H9 (cell line): ENCODE data around the gene EFEMP1. TPM values are rescaled to one million over a fixed set of nuclear protein-coding genes. Genes with fewer than 3 reads are reported as not detected.

Source experiments
- DNase-seq: peaks from one replicate; pipeline ENCODE4 v3.0.0-alpha.2; 2017
- H2AFZ ChIP-seq: one replicate; pipeline ENCODE4 v1.6.1; 2013; ENCODE audit warnings: mild to moderate bottlenecking, low read length, control low read depth, moderate library complexity
- H2AK5ac ChIP-seq: 2 replicates; pipeline ENCODE4 v1.6.1; 2013; ENCODE audit warnings: low read length, control low read depth, mixed read lengths; ENCODE audit not compliant: insufficient read length
- H2BK120ac ChIP-seq: one replicate; pipeline ENCODE4 v1.6.1; 2013; ENCODE audit warnings: low read depth, mild to moderate bottlenecking, low read length, control low read depth, inconsistent platforms; ENCODE audit not compliant: poor library complexity, severe bottlenecking
- H2BK12ac ChIP-seq: 2 replicates; pipeline ENCODE4 v1.6.1; 2013; ENCODE audit warnings: low read length, control low read depth, mixed read lengths, low read depth; ENCODE audit not compliant: insufficient read length
- H2BK15ac ChIP-seq: 2 replicates; pipeline ENCODE4 v1.6.1; 2013; ENCODE audit warnings: low read depth, low read length, control low read depth
- H2BK20ac ChIP-seq: one replicate; pipeline ENCODE4 v1.6.1; 2013; ENCODE audit warnings: low read depth, mild to moderate bottlenecking, low read length, control low read depth, inconsistent platforms; ENCODE audit not compliant: poor library complexity, severe bottlenecking
- H2BK5ac ChIP-seq: 2 replicates; pipeline ENCODE4 v1.6.1; 2013; ENCODE audit warnings: low read length, control low read depth, mixed read lengths; ENCODE audit not compliant: insufficient read length
- H3K14ac ChIP-seq: 2 replicates; pipeline ENCODE4 v1.6.1; 2013; ENCODE audit warnings: low read length, control low read depth; ENCODE audit not compliant: insufficient read depth
- H3K18ac ChIP-seq: 2 replicates; pipeline ENCODE4 v1.6.1; 2013; ENCODE audit warnings: low read depth, mild to moderate bottlenecking, mixed read lengths, low read length, control low read depth; ENCODE audit not compliant: insufficient read length
- H3K23ac ChIP-seq: 2 replicates; pipeline ENCODE4 v1.6.1; 2013; ENCODE audit warnings: low read length, control low read depth, mixed read lengths, low read depth; ENCODE audit not compliant: insufficient read length
- H3K23me2 ChIP-seq: 2 replicates; pipeline ENCODE4 v1.6.1; 2013; ENCODE audit warnings: low read depth, mild to moderate bottlenecking, mixed read lengths, low read length, control low read depth; ENCODE audit not compliant: insufficient read length, poor library complexity, severe bottlenecking
- H3K27ac ChIP-seq: 2 replicates; pipeline ENCODE4 v1.5.1; 2013; ENCODE audit warnings: low read length, control low read depth, mixed read lengths, low read depth; ENCODE audit not compliant: insufficient read length
- H3K27me3 ChIP-seq: 2 replicates; pipeline ENCODE4 v1.6.1; 2013; ENCODE audit warnings: low read length, control low read depth, inconsistent platforms; ENCODE audit not compliant: insufficient read depth
- H3K4ac ChIP-seq: 2 replicates; pipeline ENCODE4 v1.6.1; 2013; ENCODE audit warnings: low read depth, mild to moderate bottlenecking, control low read depth, inconsistent platforms, low read length, moderate library complexity
- H3K4me1 ChIP-seq: 2 replicates; pipeline ENCODE4 v1.6.1; 2013; ENCODE audit warnings: low read length, control low read depth, inconsistent platforms; ENCODE audit not compliant: insufficient read depth
- H3K4me2 ChIP-seq: 2 replicates; pipeline ENCODE4 v1.6.1; 2013; ENCODE audit warnings: low read length, control low read depth, mixed read lengths; ENCODE audit not compliant: insufficient read length, insufficient read depth
- H3K56ac ChIP-seq: 2 replicates; pipeline ENCODE4 v1.6.1; 2013; ENCODE audit warnings: low read depth, mild to moderate bottlenecking, mixed read lengths, low read length, control low read depth; ENCODE audit not compliant: insufficient read length
- H3K79me1 ChIP-seq: 2 replicates; pipeline ENCODE4 v1.6.1; 2013; ENCODE audit warnings: low read depth, mild to moderate bottlenecking, moderate library complexity, low read length, control low read depth, inconsistent platforms; ENCODE audit not compliant: insufficient read depth, poor library complexity, severe bottlenecking
- H3K79me2 ChIP-seq: 2 replicates; pipeline ENCODE4 v1.6.1; 2013; ENCODE audit warnings: low read length, control low read depth, inconsistent platforms; ENCODE audit not compliant: insufficient read depth
- H3K9ac ChIP-seq: 2 replicates; pipeline ENCODE4 v1.6.1; 2013; ENCODE audit warnings: low read length, control low read depth, mixed read lengths; ENCODE audit not compliant: insufficient read length; ENCODE audit errors: extremely low read depth
- H3K9me3 ChIP-seq: one replicate; pipeline ENCODE4 v1.6.1; 2013; ENCODE audit warnings: low read depth, low read length, inconsistent platforms; ENCODE audit not compliant: control insufficient read depth
- H3T11ph ChIP-seq: one replicate; pipeline ENCODE4 v1.6.1; 2013; ENCODE audit warnings: mild to moderate bottlenecking, low read length, control low read depth, inconsistent platforms
- H4K20me1 ChIP-seq: one replicate; pipeline ENCODE4 v1.6.1; 2013; ENCODE audit not compliant: control insufficient read depth, insufficient read length, insufficient read depth
- H4K5ac ChIP-seq: 2 replicates; pipeline ENCODE4 v1.6.1; 2013; ENCODE audit warnings: low read depth, mild to moderate bottlenecking, mixed read lengths, low read length, control low read depth; ENCODE audit not compliant: insufficient read length
- H4K8ac ChIP-seq: replicated peaks from 2 replicates; pipeline ENCODE4 v1.6.1; 2013; ENCODE audit warnings: low read length, control low read depth, mixed read lengths, low read depth; ENCODE audit not compliant: insufficient read length
- H4K91ac ChIP-seq: 2 replicates; pipeline ENCODE4 v1.6.1; 2013; ENCODE audit warnings: low read depth, mild to moderate bottlenecking, moderate library complexity, mixed read lengths, low read length, control low read depth; ENCODE audit not compliant: insufficient read length
- H3K27ac Mint-ChIP-seq, 3 experiments: 2 replicates in 2 of 3; 3 replicates in 1 of 3; pipeline ENCODE4 v1.8.0; 2020 to 2021; ENCODE audit warnings: mixed read lengths in 3 of 3, mild to moderate bottlenecking in 1 of 3, moderate library complexity in 1 of 3
- H3K27me3 Mint-ChIP-seq: 2 replicates; pipeline ENCODE4 v1.8.0; 2021; ENCODE audit warnings: low read depth, mild to moderate bottlenecking, moderate library complexity, mixed read lengths
- H3K36me3 Mint-ChIP-seq, 3 experiments: 2 replicates in 2 of 3; 3 replicates in 1 of 3; pipeline ENCODE4 v1.8.0; 2020 to 2021; ENCODE audit warnings: low read depth in 3 of 3, mixed read lengths in 3 of 3; ENCODE audit not compliant: insufficient read depth in 1 of 3
- H3K4me1 Mint-ChIP-seq, 2 experiments: 2 replicates each; pipeline ENCODE4 v1.8.0; 2020; ENCODE audit warnings: mixed read lengths in 2 of 2
- H3K4me3 Mint-ChIP-seq, 2 experiments: 2 replicates in 1 of 2; 3 replicates in 1 of 2; pipeline ENCODE4 v1.8.0; 2020 to 2021; ENCODE audit warnings: mild to moderate bottlenecking in 2 of 2, mixed read lengths in 2 of 2, moderate library complexity in 1 of 2
- H3K9me3 Mint-ChIP-seq, 2 experiments: 2 replicates in 1 of 2; 3 replicates in 1 of 2; pipeline ENCODE4 v1.8.0; 2020; ENCODE audit warnings: mild to moderate bottlenecking in 2 of 2, mixed read lengths in 2 of 2, moderate library complexity in 1 of 2
- WGBS: extraction: QIAGEN DNeasy Blood & Tissue Kit; methylation state at CpG from one replicate; pipeline ENCODE4 v1.1.7; 2013; ENCODE audit warnings: missing lambda C conversion rate, low lambda C conversion rate, mixed read lengths; ENCODE audit not compliant: insufficient read length; ENCODE audit errors: extremely low coverage; 5-methylcytosine and 5-hydroxymethylcytosine counted together
- total RNA-seq: library from RNA; stranded (reverse); gene quantifications from 2 replicates; pipeline ENCODE4 v1.2.1, GENCODE V29; 2021
- TF ChIP-seq, protein P1 (sequence below): fragments of 200-600 bp; sonication (generic); conservative IDR thresholded peaks from 3 replicates; pipeline ENCODE4 v1.8.0; 2021; ENCODE audit warnings: antibody characterized with exemption, mild to moderate bottlenecking

EFEMP1 gene
- total RNA-seq, 1 experiment from 2014 or later = 3.5 TPM

DNA sequence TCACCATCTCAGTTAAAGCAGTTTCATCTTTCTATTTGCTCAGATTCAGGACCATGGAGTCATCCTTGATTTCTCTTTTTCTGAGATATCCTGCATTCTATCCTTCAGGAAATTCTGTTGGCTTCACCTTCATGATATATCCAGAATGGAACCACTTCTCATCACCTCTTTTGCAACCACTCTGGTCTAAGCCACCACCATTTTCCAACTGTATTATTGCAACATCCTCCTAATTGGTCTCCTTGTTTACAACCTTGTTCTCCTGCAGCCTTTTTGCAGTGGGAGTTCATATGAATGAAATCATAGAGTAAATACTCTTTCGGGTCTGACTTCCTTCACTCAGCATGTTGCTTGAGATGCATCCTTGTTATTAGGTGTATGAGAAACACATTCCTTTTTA lies 3.4 kb upstream of the EFEMP1 start:
- H4K20me1 ChIP-seq = no peaks in the 10 kb centered on the region
- no peaks in the 10 kb centered on the region for H3K9me3 Mint-ChIP-seq
- H3K23me2 ChIP-seq = peaks cover 14% of the 10 kb centered on the region
- H3K4me1 ChIP-seq = peaks cover 4% of the 10 kb centered on the region; the same call in 1 of the 2 replicates
- no peaks in the 10 kb centered on the region for H3K79me1 ChIP-seq
- peaks cover 14 to 20% of the 10 kb centered on the region in 2 experiments for H3K4me1 Mint-ChIP-seq
- H4K91ac ChIP-seq = no peak overlapping the region
- no peak overlapping the region for H4K8ac ChIP-seq
- H4K5ac ChIP-seq = no peak overlapping the region
- H2BK12ac ChIP-seq = no peak overlapping the region
- H3T11ph ChIP-seq = no peak overlapping the region
- no peaks in the 10 kb centered on the region for H3K79me2 ChIP-seq
- no peak overlapping the region for H2AK5ac ChIP-seq
- no peak overlapping the region for H3K27ac Mint-ChIP-seq
- H3K56ac ChIP-seq = no peak overlapping the region
- H3K14ac ChIP-seq = no peak overlapping the region
- no peak overlapping the region for H3K18ac ChIP-seq
- H2BK15ac ChIP-seq = no peak overlapping the region
- TF ChIP-seq, protein P1, sequence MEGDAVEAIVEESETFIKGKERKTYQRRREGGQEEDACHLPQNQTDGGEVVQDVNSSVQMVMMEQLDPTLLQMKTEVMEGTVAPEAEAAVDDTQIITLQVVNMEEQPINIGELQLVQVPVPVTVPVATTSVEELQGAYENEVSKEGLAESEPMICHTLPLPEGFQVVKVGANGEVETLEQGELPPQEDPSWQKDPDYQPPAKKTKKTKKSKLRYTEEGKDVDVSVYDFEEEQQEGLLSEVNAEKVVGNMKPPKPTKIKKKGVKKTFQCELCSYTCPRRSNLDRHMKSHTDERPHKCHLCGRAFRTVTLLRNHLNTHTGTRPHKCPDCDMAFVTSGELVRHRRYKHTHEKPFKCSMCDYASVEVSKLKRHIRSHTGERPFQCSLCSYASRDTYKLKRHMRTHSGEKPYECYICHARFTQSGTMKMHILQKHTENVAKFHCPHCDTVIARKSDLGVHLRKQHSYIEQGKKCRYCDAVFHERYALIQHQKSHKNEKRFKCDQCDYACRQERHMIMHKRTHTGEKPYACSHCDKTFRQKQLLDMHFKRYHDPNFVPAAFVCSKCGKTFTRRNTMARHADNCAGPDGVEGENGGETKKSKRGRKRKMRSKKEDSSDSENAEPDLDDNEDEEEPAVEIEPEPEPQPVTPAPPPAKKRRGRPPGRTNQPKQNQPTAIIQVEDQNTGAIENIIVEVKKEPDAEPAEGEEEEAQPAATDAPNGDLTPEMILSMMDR = no peak
- no peak overlapping the region for H3K9ac ChIP-seq
- H2BK120ac ChIP-seq = no peak overlapping the region
- WGBS = no CpG with 5 or more reads among the region's 1 CpG
- H3K4me2 ChIP-seq = no peak overlapping the region
- no peaks in the 10 kb centered on the region for H3K9me3 ChIP-seq
- no peak overlapping the region for H3K4ac ChIP-seq
- no peak overlapping the region for H2BK20ac ChIP-seq
- H3K27me3 ChIP-seq = peaks cover 2% of the 10 kb centered on the region; the same call in 1 of the 2 replicates
- H3K36me3 Mint-ChIP-seq = no peaks in the 10 kb centered on the region
- no peak overlapping the region for H3K4me3 Mint-ChIP-seq
- no peak for DNase-seq
- H3K27ac ChIP-seq = no peak overlapping the region
- H3K27me3 Mint-ChIP-seq = peaks cover 59% of the 10 kb centered on the region
- H2AFZ ChIP-seq = no peak overlapping the region
- no peak overlapping the region for H3K23ac ChIP-seq
- no peak overlapping the region for H2BK5ac ChIP-seq
